Activated T-helper 1 cell treated with Interleukin-2 at 50 U/mL for 16 hours (primary cell): ENCODE data around the gene FAM110D.

ENCODE experiments used
- DNase-seq: peaks from one replicate; pipeline ENCODE4 v3.0.0-alpha.2; 2020; ENCODE audit warnings: low read depth

FAM110D gene

DNA sequence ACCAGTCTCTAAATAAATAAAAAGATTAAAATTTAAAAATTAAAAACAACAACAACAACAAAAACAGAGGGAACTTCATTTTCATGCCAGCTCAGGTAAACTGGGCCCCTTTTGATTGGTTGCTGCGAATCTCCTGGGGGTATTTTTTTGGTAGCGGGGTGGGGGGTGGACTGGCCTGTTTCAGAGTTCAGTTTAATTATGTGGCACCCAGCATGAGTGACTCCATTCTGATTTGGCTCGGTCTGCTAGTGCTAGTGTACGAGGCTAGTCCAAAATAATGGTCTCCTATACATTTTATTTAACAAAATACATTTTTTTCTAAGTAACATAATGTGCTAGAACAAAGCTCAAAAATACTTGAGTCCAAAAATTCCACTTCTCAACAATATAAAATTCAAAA lies 29.1 kb upstream of the FAM110D start:
- no peak for DNase-seq

DNA sequence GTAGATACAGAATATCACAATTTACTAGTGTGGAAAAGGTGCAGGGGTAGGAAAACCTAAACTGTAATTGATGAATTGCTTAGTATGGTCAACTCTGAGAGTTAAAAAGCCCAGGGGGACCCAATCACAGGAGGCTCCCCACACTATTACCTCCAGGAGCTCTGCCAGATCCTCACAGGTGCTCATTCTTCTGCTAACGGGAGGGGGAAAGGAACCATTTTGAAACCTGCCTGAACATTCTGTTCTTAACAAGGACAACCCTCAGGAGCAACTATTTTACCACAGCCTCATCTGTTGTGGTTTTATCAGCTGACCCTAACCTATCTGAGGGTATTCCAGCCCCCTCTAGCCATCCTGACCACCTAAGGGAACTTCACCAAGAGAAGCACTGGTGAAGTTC lies 28.2 kb upstream of the FAM110D start:
- DNase-seq, result no peak

DNA sequence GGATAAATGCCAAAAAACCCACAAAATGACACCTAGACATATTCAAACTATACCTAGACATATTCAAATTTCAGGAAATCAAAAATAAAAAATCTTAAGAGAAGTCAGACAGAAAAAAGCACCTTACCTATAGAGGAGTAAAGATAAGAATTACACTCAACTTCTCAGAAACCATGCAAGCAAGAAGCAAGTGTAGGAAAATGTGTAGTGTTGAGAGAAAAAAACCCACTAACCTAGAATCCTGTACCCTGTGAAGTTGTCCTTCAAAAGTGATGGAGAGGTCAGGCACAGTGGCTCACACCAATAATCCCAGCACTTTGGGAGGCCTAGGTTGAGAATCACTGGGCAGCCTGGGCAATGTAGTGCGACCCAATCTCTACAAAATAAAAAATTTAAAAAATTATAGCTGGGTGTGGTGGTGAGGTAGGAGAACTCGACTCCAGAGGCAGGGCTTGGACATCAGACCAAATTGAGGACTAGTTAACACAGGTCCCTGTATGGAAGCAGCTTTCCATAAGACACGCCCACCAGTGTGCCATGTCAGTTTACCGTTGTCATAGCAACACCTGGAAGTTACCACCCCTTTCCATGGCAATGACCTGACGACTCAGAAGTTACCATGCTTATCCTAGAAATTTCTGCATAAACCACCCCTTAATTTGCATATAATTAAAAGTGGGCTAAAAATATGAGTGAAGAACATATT lies 26.6 kb upstream of the FAM110D start:
- DNase-seq, result no peak

DNA sequence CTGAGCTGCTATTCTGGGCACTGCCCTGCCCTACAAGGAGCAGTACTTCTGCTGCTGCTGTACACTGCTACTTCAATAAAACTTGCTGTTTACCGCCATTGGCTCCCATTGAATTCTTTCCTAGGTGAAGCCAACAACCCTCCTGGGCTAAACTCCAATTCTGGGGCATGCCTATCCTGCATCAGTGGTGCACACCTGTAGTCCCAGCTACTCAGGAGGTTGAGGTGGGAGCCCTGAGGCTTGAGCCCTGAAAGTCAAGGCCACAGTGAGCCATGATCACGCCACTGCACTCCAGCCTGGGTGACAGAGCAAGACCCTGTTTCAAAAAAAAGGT lies 26.1 kb upstream of the FAM110D start:
- no peak for DNase-seq

DNA sequence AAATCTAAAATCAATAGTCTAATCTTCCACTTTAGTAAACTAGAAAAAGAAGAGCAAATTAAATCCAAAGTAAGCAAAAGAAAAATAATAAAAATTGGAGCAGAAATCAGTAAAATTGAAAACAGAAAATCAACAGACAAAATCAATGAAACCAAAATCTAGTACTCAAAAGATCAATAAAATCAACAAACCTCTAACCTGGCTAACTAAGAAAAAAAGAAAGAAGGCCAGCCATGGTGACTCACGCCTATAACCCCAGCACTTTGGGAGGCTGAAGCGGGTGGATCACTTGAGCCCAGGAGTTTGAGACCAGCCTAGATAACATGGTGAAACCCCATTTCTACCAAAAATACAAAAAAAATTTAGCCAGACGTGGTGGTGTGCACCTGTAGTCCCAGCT lies 24.4 kb upstream of the FAM110D start:
- DNase-seq, result no peak

DNA sequence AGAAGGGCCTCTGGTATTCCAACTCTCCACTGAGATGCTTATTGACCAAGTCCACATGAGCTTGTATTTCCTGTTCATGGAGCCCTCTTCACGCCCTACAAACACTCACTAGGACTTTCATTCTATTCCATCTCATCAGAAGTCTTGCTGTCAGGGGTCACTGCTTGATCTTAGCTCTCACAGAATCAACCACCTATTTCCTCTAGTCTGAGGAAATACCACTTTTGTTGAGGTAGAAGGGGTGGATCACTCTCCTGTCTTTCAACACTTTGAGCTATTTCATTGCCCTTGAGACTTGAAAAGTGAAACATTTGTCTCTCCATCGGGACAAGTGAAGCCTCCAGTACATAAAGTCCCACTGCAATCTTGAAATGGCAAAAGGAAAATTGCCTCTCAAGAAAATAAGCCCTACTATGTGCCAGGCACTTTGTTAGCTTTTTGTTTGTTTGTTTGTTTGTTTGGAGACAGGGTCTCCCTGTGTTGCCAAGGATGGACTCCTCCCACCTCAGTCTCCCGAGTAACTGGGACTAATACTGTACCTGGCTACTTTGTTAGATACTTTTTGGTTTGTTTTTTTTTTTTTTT lies 19.8 kb upstream of the FAM110D start:
- no peak for DNase-seq

DNA sequence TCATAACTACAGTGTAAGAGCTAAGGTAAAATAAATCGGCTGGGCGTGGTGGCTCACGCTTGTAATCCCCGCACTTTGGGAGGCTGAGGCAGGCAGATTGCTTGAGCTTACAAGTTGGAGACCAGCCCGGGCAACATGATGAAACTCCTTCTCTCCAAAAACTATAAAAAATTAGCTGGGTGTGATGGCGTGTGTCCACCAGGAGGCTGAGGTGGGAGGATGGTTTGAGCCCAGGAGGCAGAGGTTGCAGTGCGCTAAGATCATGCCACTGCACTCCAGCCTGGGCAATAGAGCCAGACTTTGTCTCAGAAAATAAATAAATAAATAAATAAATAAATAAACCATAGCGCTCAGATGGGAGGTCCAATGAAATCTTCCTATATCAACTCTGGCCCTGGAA lies 16.7 kb upstream of the FAM110D start:
- no peak for DNase-seq

DNA sequence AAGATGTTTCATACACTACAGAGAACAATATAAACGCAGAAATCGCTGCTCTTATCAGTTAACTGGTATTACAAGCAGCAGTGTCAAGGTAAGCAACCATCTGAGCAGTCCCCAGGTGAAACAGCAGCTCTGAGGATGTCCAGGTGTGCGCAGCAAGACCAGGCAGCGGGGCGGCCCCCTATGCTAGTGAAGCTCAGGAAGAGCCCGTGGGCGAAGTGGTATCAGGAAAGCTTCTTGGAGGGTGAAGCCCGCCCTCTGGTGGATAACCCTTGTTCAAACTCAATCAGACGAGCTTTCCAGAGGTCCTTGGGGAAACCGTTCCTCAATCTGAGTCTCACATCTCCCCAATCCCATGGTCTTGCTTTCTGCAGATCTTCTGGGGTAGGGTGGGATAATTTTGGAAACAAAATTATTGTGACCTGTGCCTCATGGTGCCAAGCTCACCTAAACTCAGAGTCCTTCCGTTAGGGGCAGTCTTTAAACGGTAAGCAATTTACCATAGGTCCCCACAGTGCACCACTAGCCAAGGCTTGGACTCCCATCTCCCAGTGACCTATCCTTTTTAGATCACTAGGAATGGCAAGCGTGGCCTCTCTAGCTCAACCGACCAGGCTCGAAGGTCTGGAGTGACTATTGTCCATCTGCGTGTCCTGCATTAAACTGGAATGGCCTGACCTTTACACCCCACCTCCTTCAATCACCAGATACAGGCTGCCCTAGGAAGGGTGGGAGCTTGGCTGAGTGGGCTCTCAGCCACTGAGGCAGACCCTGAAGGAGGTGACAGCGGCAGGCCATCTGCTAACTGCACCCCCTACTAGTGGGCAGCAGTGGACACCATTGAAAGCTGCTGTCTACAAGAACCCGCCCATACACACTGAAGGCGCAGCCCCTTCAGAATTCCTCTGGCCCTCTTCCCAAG lies 13.6 kb upstream of the FAM110D start:
- peak; percentile 64 for DNase-seq

DNA sequence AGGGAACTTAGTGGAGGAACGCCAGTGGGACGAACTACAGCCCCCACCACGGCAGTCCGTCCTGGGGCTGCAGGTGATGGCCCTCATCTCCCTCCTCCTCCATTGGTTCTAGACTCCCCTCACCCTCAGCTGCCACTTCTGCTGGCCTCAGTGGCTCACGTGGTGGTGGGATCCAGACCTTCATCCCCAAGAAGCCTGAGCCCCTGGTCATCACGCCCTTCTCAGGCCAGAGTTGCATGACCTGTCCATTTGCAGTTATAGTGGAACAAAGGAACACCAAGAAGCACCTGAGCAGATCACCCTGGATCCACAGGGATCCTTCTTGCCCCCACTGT lies 13.0 kb upstream of the FAM110D start:
- no peak for DNase-seq

DNA sequence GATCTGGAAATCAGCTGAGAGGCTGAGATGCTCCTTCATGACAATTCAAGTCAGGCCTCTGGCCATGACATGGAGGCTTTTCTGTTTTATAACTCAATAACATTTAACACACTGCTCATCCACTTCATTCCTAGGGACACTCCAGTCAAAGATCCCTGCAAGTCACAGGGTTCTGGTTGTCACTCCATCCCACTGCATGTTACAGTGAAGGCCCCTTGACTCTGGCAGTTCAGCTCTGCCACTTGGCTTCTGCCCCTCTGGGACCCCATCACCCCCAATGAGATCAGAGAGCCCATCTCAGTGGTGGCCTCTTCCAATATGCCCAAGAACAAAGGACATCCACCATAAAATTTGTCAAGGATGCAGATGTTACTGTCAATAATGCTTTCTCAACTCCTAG lies 10.0 kb upstream of the FAM110D start:
- DNase-seq, result no peak

DNA sequence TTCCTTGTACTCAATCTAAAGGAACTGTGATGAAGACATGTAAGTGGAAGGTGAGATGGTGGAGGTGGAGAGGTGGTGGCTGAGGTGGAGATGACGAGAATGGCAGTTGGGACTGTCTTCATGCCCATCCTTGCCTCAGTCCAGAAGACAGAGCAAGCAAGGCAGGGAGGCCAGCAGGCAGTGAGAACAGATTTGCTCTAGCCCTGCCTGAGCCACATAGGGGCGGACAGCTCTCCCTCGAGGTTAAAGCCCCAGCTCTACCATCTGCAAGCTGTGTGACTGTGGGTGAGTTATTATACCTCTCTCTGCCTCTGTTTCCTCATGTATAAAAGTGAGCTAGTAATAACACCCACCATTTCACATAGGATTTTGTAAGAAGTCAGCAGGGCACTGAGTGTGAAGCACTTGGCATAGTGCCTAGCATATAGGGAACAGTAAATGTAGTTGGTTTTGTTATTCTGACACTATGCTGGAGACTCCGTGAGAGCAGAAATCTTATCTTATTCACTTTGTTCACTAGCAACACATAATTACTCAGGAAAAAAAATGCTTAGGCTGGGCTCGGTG lies 4.8 kb upstream of the FAM110D start:
- DNase-seq, result no peak

DNA sequence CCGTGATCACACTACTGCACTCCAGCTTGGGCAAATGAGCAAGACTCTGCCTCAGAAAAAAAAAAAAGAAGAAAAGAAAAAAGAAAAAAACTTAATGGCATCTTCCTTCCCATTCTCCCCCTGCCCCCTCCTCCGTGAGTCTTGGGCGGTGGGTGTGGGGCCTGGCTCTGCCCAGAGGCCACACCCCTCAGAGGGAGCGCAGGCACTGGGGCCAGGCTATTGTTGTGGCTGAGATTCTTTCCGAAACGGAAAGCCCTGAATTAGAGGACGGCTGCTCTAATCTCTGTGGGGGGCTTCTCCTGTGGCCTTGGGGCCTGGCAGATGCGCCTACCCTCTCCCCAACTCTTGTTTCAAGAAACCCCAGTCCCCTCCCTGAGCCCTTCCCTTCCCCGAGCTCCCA lies 4.1 kb upstream of the FAM110D start:
- DNase-seq, result no peak

DNA sequence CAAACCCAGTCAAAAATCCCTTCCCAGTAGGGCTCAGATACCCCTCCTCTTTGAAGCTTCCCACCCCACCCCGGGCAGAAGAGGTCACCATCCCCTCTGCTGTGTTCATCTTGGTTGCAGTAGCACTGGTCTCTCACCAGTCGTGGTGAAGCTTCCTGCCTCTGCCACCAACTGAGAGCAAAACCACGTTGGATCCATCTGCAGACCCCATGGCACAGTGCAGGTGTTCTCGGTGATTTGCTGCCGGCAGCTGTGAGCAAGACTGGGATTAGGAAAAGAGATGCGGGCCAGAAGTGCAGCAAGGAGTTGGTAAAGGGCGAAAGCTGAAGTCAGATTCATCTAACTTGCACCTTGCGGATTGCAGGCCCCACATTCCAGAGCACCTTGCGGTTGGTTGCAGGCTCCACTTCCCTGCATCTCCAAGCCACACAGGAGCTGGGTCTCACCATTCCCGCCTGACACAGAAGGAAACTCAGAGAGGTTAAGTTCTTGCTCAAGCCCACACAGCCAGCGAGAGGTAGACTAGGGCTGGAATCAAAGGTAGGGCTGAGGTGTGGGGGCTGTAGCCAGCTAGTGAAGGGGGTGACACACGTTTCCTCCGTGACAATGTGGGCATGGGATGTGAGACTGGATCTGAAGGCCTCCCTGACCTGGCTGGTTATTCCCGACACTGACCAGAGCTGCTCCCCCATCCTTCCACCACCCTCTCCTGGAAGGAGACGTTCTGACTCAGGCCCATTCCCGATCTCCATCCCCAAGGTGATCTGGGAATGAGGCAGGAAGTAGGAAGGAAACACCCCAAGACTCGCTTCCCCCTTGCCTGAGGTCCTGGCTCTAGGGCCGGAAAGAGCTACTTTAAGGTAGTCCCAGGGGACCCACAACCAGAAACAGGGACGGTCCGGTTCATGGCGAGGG lies 3.3 kb upstream of the FAM110D start:
- no peak for DNase-seq

DNA sequence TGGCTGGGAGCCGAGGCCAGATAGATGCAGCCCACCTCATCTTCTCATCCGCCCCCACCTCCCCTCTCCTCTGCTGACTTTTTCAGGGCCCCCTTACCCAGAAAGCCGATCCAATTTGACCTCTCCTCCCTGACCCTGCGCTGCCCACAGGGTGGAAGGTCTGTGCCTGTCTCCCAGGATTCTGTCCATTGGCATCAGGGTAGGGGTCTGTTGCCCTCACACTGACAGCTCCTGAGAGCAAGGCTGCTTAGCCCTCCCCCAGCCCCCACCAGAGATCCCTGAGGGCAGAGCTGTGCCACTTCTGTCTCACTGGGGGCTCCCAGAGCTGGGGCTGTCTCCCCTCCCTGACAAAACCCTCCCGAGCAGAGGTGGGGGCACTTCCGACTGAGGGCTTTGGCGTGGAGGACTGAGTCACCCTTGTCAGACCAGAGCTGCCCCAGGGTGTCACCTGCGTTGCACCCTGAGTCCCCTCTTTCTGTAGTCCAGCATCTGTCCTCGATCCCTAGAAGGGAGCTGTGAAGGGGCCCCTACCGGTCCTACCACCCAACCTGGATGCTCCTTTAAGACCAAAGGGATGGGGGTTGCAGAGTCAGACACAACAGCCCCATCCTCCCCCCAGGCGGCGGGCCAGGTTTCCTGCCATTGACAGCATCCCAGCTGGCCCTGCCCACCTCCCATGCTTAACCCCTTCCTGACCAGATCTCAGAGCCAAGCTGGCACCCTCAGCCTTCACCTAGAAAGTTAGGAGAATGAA lies 2.4 kb upstream of the FAM110D start:
- DNase-seq, result no peak

DNA sequence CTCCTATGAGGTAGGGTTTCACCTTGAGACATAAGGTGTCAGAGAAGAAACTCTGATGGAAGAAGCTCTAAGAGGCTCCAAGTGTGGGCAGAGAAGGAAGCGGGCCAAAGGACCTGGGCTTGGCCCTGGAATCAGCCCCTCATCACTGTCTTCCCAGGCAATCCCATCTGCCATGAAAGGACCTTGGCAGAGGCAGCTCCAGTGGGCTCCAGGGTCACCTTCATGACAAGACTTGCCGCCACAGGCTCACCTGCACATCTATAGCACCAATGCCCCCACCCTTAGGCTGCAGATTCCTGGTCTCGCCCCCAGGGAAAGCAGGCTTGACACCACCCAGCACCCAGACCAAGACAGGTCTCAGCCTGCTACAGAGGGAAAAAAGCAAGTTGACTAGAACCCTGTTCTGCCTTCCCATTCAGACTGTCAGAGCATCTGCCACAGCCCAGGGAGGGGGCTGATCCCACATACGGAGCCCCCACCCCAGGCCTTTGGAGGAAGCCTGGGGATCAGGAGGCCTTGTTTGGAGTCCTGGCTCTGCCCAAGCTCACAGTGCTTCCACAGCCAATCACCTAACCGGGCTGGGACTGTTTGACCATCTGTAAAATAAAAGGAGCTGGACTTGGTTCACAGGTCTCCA lies 490 bp upstream of the FAM110D start:
- DNase-seq, result no peak

DNA sequence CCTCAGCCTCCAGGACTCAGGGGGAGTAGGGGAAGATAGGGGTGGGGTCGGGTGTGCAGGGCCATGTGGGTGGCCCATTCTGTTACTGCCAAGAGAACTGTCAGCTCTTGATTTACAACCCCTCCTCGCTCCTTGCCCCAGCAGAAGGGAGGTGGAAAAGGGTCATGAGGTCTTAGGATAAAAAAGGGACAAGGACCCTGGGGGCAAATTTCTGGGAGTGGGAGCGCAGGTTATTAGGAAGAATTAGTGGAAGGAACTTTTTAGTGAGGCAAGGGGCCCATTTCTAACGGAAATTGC lies 812 bp downstream of the FAM110D start:
- DNase-seq, result no peak

DNA sequence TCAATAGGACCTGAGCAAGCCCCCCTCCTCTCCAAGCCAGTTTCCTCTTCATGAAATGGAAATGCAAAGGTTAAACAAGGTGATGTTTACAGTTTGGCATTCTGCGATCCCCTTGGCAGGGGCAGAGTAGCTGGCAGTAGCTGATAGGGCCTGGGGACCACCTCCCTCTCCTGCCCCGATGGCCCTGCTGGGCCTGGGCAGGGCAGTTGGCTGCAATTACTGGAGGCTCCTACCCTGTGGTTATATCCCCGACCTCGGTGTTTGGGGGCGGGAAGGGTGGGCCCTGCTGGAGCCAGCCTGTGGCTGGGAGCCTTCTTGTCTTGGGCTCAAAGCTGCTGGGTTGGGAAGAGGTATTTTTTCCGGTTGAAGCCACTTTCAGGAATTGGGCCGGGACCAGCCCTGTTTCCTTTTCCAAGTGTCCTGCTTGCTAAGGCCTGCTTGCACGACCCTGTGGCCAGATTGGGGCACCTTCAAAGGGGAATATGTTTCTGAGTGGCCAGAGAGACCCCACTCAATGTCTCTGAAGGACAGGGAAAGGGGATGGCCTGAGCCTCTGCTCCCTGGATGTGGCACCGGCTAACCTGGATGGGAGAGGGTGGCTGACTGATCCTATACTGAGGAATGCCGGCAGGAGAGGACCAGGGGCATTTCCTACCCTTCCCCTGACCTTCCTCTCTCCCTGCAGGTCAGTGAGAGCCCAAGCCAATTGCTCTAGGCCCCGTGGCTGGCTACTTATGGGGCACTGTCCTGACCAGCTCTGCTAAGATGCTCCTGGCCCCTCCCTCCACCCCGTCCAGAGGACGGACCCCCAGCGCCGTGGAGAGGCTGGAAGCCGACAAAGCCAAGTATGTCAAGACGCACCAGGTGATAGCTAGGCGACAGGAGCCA lies 1.9 kb downstream of the FAM110D start:
- no peak for DNase-seq

DNA sequence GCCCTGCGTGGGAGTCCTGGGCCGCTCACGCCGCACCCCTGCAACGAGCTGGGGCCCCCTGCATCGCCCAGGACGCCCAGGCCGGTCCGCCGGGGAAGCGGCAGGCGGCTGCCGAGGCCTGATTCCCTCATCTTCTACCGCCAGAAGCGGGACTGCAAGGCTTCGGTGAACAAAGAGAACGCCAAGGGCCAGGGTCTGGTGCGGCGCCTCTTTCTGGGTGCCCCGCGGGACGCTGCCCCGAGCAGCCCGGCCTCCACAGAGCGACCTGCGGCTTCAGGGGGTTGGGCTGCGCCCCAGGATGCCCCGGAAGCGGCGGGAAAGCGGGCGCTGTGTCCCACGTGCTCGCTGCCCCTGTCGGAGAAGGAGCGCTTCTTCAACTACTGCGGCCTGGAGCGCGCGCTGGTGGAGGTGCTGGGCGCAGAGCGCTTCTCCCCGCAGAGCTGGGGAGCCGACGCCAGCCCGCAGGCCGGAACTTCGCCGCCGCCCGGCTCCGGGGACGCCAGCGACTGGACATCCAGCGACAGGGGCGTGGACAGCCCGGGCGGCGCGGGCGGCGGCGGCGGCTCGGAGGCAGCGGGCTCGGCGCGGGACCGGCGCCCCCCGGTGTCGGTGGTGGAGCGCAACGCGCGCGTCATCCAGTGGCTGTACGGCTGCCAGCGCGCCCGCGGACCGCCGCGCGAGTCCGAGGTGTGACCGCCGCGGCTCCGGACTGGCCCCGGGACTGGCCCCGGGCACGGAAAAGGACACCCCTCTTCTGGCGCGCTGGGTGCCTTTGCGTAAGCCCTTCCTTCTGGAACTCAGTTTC lies 2.7 kb downstream of the FAM110D start:
- peak; percentile 20 for DNase-seq

DNA sequence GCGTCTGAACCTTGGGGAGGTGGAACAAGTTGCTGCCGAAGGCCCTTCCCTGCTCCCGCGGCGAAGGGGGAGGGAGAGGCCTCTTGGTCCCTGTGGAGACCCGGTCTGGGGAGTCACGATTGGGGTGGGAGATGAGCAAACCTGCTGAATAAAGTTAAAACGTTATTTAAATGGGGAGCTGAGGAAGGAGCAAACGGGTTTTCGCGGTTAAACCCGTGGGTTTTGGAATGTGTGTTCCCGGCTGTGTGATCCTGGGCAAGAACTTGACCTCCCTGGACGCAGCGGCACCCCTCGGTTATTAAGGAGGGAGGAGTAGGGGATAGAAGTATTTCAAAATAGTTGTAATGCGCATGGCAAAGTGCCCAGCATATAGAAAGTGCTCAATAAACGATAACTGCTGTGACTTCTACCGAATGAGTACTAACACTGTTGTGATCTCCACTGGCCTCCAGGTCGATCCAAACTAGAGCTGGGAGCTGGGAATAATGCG lies 3.4 kb downstream of the FAM110D start:
- no peak for DNase-seq
